ENCODE data around the gene SAP30L. TPM values are rescaled to one million over a fixed set of nuclear protein-coding genes. Genes with fewer than 3 reads are reported as not detected.

SAP30L gene
- total and polyA plus RNA-seq, 12 donors, result 22.5 to 65.1 (median 36.8) TPM

DNA sequence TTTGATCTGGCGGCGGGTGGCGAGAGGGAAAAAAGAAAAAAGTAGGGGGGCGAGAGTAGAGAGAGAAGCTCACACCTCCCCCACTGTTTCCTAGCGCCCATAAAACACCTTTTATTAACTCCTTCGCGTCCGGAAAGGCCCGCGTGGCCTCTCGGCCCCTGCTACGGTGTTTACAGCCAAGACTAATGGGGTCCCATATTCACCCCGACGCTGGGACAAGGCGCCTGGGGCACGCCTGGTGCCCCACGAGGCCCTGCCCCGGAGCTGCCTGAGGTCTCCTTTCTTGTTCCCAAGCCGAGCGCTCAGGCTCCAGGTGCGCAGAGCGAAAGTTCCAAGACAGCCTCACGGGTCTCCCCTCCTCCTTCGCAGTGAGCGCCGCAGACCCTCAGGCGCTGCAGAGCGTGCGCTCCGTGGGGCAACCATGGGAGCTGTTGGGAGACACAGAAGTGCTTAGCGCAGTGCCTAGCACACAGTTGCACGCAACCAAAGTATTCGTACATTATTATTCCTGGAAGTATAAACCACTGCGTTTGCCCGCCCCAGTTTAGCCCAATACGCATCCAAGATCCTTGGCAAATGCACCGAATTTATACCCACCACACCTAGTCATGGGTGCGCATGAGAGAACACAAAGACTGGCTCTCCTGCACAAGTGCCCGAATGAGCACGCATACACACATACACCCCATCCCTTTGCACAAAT, 27.9 kb downstream of the SAP30L start:
- H3K9me3 ChIP-seq (replicated peaks in 1 of 3), result no peaks in the 10 kb centered on the region
- 9 to 18% (median 14%) methylated on average over 31 to 40 of the region's 40 CpGs for WGBS, 4 donors
- no peak overlapping the region for H3K27ac ChIP-seq
- no peaks in the 10 kb centered on the region for H3K36me3 ChIP-seq (replicated peaks in 1 of 2)
- no peak overlapping the region for H3K4me3 ChIP-seq
- no peak for TF ChIP-seq POLR2A (IDR thresholded peaks at IDR 0.05)
- TF ChIP-seq, protein P1, sequence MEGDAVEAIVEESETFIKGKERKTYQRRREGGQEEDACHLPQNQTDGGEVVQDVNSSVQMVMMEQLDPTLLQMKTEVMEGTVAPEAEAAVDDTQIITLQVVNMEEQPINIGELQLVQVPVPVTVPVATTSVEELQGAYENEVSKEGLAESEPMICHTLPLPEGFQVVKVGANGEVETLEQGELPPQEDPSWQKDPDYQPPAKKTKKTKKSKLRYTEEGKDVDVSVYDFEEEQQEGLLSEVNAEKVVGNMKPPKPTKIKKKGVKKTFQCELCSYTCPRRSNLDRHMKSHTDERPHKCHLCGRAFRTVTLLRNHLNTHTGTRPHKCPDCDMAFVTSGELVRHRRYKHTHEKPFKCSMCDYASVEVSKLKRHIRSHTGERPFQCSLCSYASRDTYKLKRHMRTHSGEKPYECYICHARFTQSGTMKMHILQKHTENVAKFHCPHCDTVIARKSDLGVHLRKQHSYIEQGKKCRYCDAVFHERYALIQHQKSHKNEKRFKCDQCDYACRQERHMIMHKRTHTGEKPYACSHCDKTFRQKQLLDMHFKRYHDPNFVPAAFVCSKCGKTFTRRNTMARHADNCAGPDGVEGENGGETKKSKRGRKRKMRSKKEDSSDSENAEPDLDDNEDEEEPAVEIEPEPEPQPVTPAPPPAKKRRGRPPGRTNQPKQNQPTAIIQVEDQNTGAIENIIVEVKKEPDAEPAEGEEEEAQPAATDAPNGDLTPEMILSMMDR (IDR thresholded peaks at IDR 0.05), result no peak
- intact Hi-C loops (cut with DNase I), result no loop called here
- H3K4me1 ChIP-seq (replicated peaks in 1 of 2), result peaks cover 0 to 17% of the 10 kb centered on the region in 2 donors
- peaks cover 84% of the 10 kb centered on the region for H3K27me3 ChIP-seq
- no peak for DNase-seq

DNA sequence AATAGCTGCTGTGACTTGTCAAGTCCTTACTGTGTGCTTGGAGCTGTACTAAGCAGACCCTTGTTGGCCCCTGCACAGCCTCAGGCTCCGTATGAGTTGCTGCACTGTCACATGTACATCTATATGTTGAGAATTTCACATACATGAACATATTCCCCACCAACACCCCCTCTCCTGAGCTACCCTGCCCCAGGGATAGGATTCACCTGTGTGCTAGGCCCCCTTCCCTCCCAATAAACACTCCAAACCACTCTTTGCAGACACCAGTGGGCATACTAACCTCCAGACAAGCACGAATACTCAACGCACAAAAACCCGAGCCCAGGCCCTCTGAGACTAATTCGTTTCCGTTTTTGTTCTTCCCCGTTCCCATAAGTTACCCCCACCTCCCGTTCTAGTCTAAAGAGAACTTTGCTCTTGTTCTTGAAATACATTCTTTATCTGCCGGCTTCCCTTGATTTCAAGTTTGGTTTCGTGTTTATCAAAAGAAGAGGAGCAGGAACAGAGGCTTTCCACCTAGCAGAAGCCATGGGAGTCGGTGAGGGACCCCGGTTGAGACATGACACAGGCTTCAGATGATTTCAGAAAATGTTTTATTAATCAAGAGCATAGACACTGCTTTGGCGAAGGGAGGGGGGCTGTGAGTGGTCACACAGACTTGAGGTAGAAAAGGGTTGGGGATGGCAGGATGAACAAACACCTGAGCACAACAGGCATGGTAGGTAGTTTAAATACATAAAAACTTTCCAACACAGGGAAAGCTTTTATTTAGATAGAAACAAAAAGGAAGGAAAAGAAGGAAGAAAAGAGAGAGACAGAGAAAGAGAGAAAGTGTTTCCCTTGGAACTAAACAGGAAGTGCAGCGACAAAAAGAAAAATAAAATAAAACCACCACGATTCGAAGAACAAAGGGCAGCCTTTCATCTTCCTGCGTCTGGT, 28.9 kb downstream of the SAP30L start:
- Histone ChIP-seq H3K27ac (no peak overlapping the region), H3K36me3 (replicated peaks in 1 of 2) (no peaks in the 10 kb centered on the region), H3K4me1 (replicated peaks in 1 of 2) (peaks cover 0 to 21% of the 10 kb centered on the region in 2 donors), H3K27me3 (peaks cover 85% of the 10 kb centered on the region), H3K4me3 (no peak overlapping the region), H3K9me3 (replicated peaks in 1 of 3) (no peaks in the 10 kb centered on the region)
- no peak for DNase-seq
- no peak for TF ChIP-seq POLR2A (IDR thresholded peaks at IDR 0.05)
- TF ChIP-seq, protein P1 (IDR thresholded peaks at IDR 0.05), result no peak
- 19 to 26% (median 19%) methylated on average over 17 of the region's 17 CpGs for WGBS, 4 donors
- intact Hi-C loops (cut with DNase I), result no loop called here

DNA sequence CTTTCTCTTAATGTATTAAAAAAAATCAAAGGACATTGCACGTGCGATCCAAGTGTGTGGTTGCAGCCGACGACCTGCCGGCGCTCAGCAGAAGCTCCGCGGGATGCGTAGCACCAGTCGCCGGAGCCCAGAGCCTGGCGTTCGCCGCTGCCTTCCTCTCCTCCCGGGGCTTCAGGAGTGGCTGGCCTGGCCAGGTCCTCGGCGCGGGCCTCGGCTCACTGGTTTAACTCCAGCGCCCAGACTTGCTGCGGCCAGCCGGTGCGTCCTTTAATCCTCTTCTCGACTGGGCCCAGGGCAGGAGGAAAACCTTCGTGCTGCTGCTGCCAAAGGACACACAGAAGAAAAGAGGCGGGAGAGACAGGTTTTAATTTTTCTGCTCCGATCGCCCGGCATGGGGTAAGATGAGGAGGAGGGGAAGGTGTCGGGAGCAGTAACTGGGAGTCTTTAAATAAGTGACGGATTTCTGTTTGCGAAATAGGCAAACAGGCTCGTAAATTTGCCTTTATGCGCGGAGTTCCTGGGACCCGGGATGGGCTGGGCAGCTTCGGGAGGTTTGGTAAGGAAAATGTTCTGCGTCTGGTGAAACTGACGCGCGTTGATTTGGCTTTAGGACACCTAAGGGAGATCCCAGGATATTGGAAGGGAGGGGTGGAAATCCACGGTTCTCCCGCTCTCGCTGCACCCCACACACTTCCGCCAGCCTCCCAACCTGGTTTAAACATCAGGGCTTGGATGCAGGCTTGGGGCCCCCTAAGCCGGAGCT, 30.0 kb downstream of the SAP30L start:
- H3K27me3 ChIP-seq, result peaks cover 95% of the 10 kb centered on the region
- intact Hi-C loops (cut with DNase I), result no loop called here
- 10 to 20% (median 12%) methylated on average over 38 to 46 of the region's 46 CpGs for WGBS, 4 donors
- no peak for DNase-seq
- no peak overlapping the region for H3K27ac ChIP-seq
- H3K4me1 ChIP-seq (replicated peaks in 1 of 2), result peaks cover 0 to 21% of the 10 kb centered on the region in 2 donors
- no peak overlapping the region for H3K4me3 ChIP-seq
- no peak for TF ChIP-seq POLR2A (IDR thresholded peaks at IDR 0.05)
- TF ChIP-seq, protein P1 (IDR thresholded peaks at IDR 0.05), result no peak
- H3K9me3 ChIP-seq (replicated peaks in 1 of 3), result no peaks in the 10 kb centered on the region
- no peaks in the 10 kb centered on the region for H3K36me3 ChIP-seq (replicated peaks in 1 of 2)
